GM10266 (cell line): ENCODE data around the gene C5AR1.

Experiments
- DNase-seq: peaks from one replicate; pipeline ENCODE4 v3.0.0; 2012; ENCODE audit errors: extremely low spot score
- CTCF ChIP-seq: IDR thresholded peaks from 2 replicates; pipeline ENCODE4 v1.5.1; 2012; ENCODE audit warnings: mild to moderate bottlenecking, low read depth; ENCODE audit not compliant: control insufficient read depth, insufficient read depth; ENCODE audit errors: missing control alignments

The C5AR1 gene

GRCh38 chr19:47350630-47351029, 41.0 kb downstream of the C5AR1 start:
- DNase-seq: no peak
- no peak for TF ChIP-seq CTCF

GRCh38 chr19:47351548-47351947, 41.9 kb downstream of the C5AR1 start:
- DNase-seq: no peak
- no peak for TF ChIP-seq CTCF

GRCh38 chr19:47352095-47352494, 42.4 kb downstream of the C5AR1 start:
- DNase-seq: no peak
- no peak for TF ChIP-seq CTCF

GRCh38 chr19:47353307-47353712, 43.6 kb downstream of the C5AR1 start:
- no peak for TF ChIP-seq CTCF
- no peak for DNase-seq

GRCh38 chr19:47356900-47357299, 47.2 kb downstream of the C5AR1 start:
- DNase-seq: no peak
- no peak for TF ChIP-seq CTCF

- TF ChIP-seq CTCF: no peak
- no peak for DNase-seq
These were observed 48.4 kb downstream of the C5AR1 start for GRCh38 chr19:47357788-47358680.

- no peak for TF ChIP-seq CTCF
- DNase-seq: no peak
These were observed 49.3 kb downstream of the C5AR1 start for GRCh38 chr19:47358936-47359335.
